ENCODE results near the gene FAM13A. TPM values are rescaled to one million over a fixed set of nuclear protein-coding genes. Genes with fewer than 3 reads are reported as not detected.
A peak's percentile ranks its signal among the peaks of the same experiment; 100 is the strongest.
"Not testable (repeated sequence)": the region's sequence is repeated elsewhere in the genome, so short reads cannot be mapped to it uniquely, and the experiment has no call there.

The FAM13A gene
- total RNA-seq, 1 donor from 2014 or later: 54.7 TPM

GRCh38 chr4:88853583-88853982 is 203.4 kb downstream of the FAM13A start:
- not testable (repeated sequence) for DNase-seq (ENCODE audit: low spot score)

GRCh38 chr4:88846206-88846790 is 210.7 kb downstream of the FAM13A start:
- DNase-seq (ENCODE audit: low spot score): no peak

GRCh38 chr4:88843067-88843685 is 213.8 kb downstream of the FAM13A start:
- no peak for DNase-seq (ENCODE audit: low spot score)

- no peak for DNase-seq (ENCODE audit: low spot score)
Measured at GRCh38 chr4:88841635-88842034, 215.3 kb downstream of the FAM13A start.

GRCh38 chr4:88836216-88836615 is 220.8 kb downstream of the FAM13A start:
- no peak for DNase-seq (ENCODE audit: low spot score)

- no peak for DNase-seq (ENCODE audit: low spot score)
Measured at GRCh38 chr4:88831031-88831430, 226.0 kb downstream of the FAM13A start.

- DNase-seq (ENCODE audit: low spot score): no peak
Measured at GRCh38 chr4:88830598-88830997, 226.4 kb downstream of the FAM13A start.

- DNase-seq (ENCODE audit: low spot score): no peak
Measured at GRCh38 chr4:88828842-88829571, 228.0 kb downstream of the FAM13A start.

- no peak for DNase-seq (ENCODE audit: low spot score)
Measured at GRCh38 chr4:88827442-88827841, 229.5 kb downstream of the FAM13A start.

GRCh38 chr4:88826771-88827170 is 230.2 kb downstream of the FAM13A start:
- DNase-seq (ENCODE audit: low spot score): no peak

GRCh38 chr4:88825931-88826330 is 231.1 kb downstream of the FAM13A start:
- no peak for DNase-seq (ENCODE audit: low spot score)

GRCh38 chr4:88823058-88823919 is 233.7 kb downstream of the FAM13A start:
- peak; percentile 99 for DNase-seq (ENCODE audit: low spot score)

GRCh38 chr4:88822034-88822789 is 234.8 kb downstream of the FAM13A start:
- peak; percentile 35 for DNase-seq (ENCODE audit: low spot score)

GRCh38 chr4:88821522-88821921 is 235.5 kb downstream of the FAM13A start:
- no peak for DNase-seq (ENCODE audit: low spot score)

- peak; percentile 28 for DNase-seq (ENCODE audit: low spot score)
Measured at GRCh38 chr4:88820698-88821415, 236.1 kb downstream of the FAM13A start.

- DNase-seq (ENCODE audit: low spot score): no peak
Measured at GRCh38 chr4:88819818-88820697, 236.9 kb downstream of the FAM13A start.

GRCh38 chr4:88818631-88819470 is 238.1 kb downstream of the FAM13A start:
- DNase-seq (ENCODE audit: low spot score): peak; percentile 37

GRCh38 chr4:88817740-88818139 is 239.2 kb downstream of the FAM13A start:
- DNase-seq (ENCODE audit: low spot score): no peak

- DNase-seq (ENCODE audit: low spot score): no peak
Measured at GRCh38 chr4:88816360-88816759, 240.6 kb downstream of the FAM13A start.

Data from umbilical cord (tissue), 2 donors.